Hematopoietic multipotent progenitor cell (in vitro differentiated cells): ENCODE data around the gene FAAP100. TPM values are rescaled to one million over a fixed set of nuclear protein-coding genes. Genes with fewer than 3 reads are reported as not detected.
A peak's percentile ranks its signal among the peaks of the same experiment; 100 is the strongest.
"Not testable (repeated sequence)": the region's sequence is repeated elsewhere in the genome, so short reads cannot be mapped to it uniquely, and the experiment has no call there.

Experiments
- DNase-seq, 3 donors: peaks; one replicate each; pipeline ENCODE4 v3.0.0-alpha.2; 2011 to 2015; ENCODE audit warnings: low read depth in 2 of 3, low spot score in 2 of 3
- total RNA-seq: library from RNA; depleted of rRNA; stranded (reverse); fragments of >200 nt; gene quantifications from one replicate; pipeline ENCODE4 v1.2.3, GENCODE V29; 2012

Gene FAAP100
- total RNA-seq, 1 donor, result 27.7 TPM

- no peak for DNase-seq
These were observed 12.0 kb downstream of the FAAP100 start for GRCh38 chr17:81539961-81540675.

- no peak for DNase-seq
These were observed 12.6 kb downstream of the FAAP100 start for GRCh38 chr17:81539571-81539900.

GRCh38 chr17:81538651-81539570, 13.2 kb downstream of the FAAP100 start:
- no peak for DNase-seq

- DNase-seq, result no peak
These were observed 14.1 kb downstream of the FAAP100 start for GRCh38 chr17:81537856-81538555.

GRCh38 chr17:81537343-81537855, 14.8 kb downstream of the FAAP100 start:
- peak in 2 of 3 donors; percentile 58 to 70 for DNase-seq

- DNase-seq, result peak in 1 of 3 donors; percentile 43
These were observed 15.6 kb downstream of the FAAP100 start for GRCh38 chr17:81536299-81537290.

GRCh38 chr17:81535480-81536298, 16.5 kb downstream of the FAAP100 start:
- no peak for DNase-seq

- DNase-seq, result no peak
These were observed 17.2 kb downstream of the FAAP100 start for GRCh38 chr17:81535007-81535328.

GRCh38 chr17:81534157-81535006, 17.8 kb downstream of the FAAP100 start:
- DNase-seq, result no peak

GRCh38 chr17:81533339-81534141, 18.6 kb downstream of the FAAP100 start:
- no peak for DNase-seq

GRCh38 chr17:81532490-81533287, 19.5 kb downstream of the FAAP100 start:
- no peak for DNase-seq

GRCh38 chr17:81531998-81532404, 20.2 kb downstream of the FAAP100 start:
- DNase-seq, result not testable (repeated sequence)

GRCh38 chr17:81531013-81531412, 21.1 kb downstream of the FAAP100 start:
- DNase-seq, result not testable (repeated sequence)

- DNase-seq, result no peak
These were observed 22.7 kb downstream of the FAAP100 start for GRCh38 chr17:81529437-81529803.

GRCh38 chr17:81528651-81529436, 23.3 kb downstream of the FAAP100 start:
- DNase-seq, result no peak

GRCh38 chr17:81528384-81528650, 23.8 kb downstream of the FAAP100 start:
- DNase-seq, result no peak
